Measurements from ENCODE around the gene PRKD2. TPM values are rescaled to one million over a fixed set of nuclear protein-coding genes. Genes with fewer than 3 reads are reported as not detected.

PRKD2 gene
- total RNA-seq, 1 donor from 2014 or later: 142 TPM

DNA sequence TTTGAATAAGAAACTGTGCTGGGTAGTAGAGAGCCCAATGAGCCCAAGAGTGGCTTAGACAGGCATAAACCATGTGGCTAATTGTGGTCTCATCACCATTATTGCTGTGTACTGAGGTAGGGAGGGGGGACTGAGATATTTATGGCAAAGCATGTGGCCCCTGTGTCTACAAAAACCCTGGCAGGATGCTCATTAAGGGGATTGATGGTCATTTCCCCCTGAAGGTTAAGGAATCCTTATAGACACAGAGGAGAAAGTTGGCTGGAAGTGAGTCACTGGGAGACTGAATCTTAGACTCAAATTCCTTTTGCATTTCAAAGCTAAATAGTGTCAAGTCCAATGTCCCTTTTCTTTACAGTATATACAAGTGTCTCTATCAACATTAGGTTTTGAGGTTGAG is 46.1 kb downstream of the PRKD2 start:
- no peak for DNase-seq (ENCODE audit: extremely low read depth, low read depth, low spot score)

DNA sequence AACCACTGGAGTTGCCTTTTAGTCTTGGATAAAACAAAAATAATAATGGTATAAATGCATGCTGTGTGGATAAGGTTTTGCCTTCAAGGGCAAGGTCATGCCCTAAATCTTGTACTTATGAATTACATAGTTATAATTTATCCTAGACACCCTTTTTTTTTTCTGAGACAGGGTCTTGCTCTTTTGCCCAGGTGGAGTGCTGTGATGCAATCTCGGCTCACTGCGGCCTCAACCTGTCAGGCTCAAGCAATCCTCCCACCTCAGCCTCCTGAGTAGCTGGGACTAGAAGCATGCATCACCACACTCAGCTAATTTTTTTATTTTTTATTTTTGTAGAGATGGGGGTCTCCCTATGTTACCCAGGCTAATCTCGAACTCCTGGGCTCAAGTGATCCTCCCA is 48.3 kb downstream of the PRKD2 start:
- no peak for DNase-seq (ENCODE audit: extremely low read depth, low read depth, low spot score)

DNA sequence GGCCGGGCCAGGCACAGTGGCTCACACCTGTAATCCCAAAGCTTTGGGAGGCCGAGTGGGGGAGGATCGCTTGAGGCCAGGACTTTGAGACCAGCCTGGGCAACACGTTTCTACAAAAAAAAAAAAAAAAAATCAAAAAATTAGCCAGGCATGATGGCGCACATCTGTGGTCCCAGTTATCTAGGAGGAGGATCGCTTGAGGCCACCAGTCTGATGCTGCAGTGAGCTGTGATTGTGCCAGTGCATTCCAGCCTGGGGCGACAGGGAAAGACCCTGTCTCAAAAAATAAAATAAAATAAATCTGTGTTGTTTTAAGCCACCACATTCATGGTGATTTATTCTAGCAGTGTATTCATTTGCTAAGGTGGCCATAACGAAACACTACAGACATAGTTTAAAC is 51.8 kb downstream of the PRKD2 start:
- DNase-seq (ENCODE audit: extremely low read depth, low read depth, low spot score): no peak

DNA sequence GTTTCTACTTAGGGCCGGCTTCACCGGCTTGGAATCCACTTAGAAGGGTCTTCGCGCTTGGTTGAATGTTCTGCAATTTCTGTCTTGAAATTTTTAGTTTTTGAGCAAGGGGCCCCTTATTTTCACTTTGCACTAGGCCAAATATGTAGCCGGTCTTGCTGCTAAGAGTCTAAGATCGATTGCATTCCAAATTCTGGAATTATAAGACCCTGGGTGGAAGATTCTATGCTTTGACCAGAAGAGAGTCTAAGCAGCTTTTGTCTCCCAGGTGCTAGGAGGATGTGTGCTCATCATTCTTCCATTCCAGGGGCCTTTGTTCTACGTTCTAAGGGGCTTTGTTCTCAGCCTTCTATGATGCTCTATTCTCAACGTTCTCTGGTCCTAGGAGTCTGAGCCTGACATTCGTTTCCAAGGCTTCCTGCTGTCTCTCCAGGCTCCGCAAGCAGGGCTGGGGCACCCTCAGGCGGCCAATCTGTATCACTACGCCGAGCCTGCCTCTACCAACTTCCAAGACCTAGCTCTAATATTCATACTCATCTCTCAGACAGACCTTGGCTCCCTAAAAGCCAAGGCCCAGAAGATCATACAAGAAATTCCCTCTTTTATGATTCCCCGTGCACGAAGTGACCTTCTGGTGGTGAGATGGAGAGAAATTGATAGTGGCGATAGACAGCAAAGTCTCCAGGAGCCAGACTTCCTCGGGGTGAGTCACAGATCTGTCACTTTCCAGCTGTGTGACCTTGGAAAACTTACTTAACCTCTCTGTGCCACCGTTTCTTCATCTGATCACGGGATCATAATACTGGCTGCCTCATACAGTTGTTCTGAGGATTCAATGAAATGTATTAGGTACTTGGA is 55.0 kb downstream of the PRKD2 start:
- DNase-seq (ENCODE audit: extremely low read depth, low read depth, low spot score): peak; percentile 61

DNA sequence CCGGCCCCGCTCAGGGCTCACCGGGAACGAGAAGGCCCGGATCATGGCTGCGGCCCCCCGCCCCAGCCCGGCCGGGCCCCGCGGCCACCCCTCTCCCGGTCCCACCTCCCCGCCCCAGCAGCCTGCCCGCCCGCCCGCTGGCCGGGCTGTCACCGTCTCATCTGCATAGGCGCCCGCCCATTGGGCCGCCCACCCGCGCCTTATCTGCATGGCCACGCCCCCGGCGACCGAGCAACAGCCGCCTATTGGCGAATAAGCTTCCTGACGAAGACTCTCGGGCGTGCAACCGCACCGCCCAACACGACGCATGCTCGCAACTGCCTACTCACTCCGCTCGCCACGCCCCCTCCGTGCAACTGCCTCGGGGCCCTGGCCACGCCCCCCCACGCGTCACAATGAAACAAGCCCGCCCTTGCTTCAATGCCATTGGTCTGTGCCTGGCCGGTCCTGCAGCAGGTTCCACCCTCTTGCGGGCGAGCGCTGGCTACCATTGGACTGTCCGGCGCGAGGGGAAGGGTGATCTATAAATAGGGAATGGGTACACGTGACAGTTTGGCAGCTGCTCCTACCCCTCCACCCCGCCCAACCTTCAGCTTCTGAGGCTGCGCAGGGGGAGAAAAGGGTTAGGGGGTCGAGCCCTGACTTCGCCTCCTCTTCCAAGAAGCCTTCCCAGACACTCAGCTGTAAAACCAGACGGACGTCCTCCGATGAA is 55.7 kb downstream of the PRKD2 start, which contains the start of gene DACT3:
DACT3 (minus strand) TSS at position 163 of the 712 bp plus-strand sequence; CDS start at position 45, 118 bp downstream.
- DNase-seq (ENCODE audit: extremely low read depth, low read depth, low spot score): peak; percentile 81

DNA sequence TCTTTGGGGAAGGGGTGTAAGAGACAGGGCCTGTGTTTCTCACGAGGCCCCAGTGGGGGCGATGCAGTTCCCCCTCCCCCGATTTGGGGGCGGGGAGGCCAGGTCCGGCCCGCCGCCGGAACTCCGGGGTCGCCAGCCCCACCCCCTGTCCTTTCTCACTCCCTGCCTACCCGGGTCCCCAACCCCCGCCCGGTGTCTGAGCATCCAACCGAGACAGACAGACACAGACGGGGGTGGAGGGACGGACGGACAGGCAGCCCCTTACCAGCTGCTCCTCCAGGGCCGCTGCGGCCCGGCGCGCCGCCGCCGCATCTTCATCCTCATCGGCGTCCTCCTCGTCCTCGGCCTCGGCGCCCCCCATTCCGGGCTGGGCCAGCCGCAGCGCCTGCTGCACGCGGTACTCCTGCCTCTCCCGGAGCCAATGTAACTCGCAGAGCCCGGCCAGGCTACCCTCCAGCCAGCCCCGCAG is 56.3 kb downstream of the PRKD2 start:
- no peak for DNase-seq (ENCODE audit: extremely low read depth, low read depth, low spot score)

DNA sequence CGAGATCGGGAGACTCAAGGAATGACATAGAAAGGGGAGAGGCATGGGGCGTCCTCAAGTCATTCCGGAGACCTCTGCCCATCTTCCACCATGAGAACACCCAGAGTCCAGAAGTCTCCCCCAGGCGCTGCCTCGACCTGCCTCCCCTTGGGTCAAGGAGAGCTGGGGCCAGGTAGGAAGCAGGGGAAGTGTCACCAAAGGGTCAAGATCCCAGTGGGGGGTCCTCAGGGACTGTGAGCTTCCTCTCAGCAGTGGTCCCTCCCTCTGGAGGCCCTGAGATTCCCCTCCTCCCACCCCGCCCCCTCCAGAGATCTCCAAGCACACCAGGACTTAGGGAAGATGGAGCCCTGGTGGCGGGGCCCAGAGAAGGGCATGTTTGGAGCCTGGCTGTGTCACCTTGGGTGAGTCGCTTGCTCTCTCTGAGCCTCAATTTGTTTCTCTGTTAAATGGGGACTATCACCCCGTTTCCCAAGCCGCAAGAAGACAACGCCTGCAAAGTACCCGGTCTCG is 56.9 kb downstream of the PRKD2 start:
- DNase-seq (ENCODE audit: extremely low read depth, low read depth, low spot score): no peak

DNA sequence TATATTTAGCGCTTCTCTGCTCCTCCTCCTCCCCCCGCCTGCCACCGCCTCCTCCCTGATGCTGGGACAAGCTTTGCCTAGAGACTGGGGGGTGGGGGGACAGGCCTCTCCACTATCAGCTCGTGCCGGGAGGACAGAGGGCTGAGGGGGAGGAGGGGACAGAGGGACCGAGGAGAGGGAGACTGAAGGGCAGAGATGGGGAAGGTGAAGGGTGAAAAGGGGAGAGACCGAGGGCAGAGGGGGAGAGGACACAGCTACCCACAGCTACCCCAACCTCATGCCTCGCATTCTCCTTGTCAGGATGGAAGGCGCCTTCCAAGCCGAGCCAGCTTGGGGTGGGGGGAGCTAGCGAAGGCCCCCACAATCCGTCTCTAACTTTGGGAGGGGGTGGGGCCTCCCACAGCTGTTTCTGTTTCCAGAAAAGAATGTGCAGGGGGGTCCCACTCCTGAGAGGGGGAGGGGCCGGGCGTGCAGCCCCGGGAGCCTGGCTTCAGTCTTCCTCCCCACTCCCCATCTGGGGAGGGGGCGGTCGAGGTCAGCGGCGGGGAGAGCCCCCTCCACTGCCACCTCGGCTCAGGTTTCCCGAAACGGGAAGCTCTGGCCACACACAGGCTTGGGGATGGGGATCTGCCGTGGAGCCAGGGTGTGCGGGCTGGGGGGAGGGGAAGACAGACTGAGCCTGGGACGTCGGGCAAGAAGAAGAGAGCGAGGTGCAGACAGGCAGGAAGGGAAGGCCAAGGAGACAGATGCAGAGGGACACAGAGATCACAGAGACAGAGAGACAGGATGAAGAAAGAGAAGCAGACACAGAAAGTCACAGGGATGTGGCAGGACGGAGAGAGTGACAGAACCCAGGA is 57.5 kb downstream of the PRKD2 start:
- DNase-seq (ENCODE audit: extremely low read depth, low read depth, low spot score): no peak

DNA sequence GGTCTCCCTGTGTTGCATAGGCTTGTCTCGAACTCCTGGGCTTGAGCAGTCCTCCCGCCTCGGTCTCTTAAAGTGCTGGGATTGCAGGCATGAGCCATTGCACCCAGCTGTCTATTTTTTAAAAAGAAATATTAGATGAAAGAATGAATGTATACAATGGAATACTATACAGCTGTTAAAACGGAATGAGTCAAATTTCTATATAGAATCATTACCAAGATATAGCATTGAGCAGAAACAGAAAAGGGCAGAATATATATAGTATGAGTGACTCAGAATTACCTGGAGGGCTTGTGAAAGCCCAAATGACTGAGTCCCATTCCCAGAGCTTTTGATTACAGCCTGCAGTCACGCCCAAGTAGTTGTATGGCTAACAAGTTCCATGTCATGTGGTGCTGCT is 60.4 kb downstream of the PRKD2 start:
- no peak for DNase-seq (ENCODE audit: extremely low read depth, low read depth, low spot score)

DNA sequence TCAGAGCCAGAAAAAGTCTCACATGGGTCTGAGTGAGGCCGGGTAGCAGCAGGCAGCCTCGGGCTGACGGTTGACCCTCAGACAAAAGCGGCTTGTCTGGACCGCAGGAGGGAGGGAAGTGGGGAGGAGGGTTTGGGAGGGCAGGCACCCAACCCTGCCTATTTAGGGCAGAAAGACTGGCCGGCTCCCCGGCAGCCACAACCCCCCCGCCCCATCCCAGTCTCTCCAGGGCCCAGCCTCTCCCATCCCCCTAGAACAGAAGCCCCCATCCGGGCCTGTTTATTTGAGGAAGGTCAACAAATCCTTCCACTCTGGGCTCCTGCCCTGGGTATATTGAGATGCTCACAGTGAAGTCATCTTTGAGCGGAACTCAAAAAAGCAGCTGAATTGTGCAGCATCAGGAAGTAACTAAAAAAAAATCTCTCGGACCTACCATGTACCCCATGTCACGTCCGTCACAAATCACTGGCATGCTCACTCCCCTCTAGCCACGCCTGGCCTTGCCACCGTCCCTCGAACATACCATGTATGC is 62.2 kb downstream of the PRKD2 start:
- no peak for DNase-seq (ENCODE audit: extremely low read depth, low read depth, low spot score)

DNA sequence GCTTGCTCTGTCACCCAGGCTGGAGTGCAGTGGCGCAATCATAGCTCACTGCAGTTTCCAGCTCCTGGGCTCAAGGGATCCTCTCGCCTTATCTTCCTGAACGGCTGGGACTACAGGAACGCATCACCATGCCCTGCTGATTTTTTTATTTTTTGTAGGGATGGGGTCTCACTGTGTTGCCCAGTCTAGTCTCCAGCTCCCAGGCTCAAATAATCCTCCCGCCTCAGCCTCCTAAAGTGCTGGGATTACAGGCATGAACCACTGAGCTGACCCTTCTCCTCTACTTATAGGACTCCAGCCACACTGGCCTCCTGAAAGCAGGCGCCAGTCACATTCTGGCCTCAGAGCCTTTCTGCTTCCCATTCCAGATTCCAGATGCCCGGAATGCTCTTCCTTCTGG is 66.5 kb downstream of the PRKD2 start:
- no peak for DNase-seq (ENCODE audit: extremely low read depth, low read depth, low spot score)

DNA sequence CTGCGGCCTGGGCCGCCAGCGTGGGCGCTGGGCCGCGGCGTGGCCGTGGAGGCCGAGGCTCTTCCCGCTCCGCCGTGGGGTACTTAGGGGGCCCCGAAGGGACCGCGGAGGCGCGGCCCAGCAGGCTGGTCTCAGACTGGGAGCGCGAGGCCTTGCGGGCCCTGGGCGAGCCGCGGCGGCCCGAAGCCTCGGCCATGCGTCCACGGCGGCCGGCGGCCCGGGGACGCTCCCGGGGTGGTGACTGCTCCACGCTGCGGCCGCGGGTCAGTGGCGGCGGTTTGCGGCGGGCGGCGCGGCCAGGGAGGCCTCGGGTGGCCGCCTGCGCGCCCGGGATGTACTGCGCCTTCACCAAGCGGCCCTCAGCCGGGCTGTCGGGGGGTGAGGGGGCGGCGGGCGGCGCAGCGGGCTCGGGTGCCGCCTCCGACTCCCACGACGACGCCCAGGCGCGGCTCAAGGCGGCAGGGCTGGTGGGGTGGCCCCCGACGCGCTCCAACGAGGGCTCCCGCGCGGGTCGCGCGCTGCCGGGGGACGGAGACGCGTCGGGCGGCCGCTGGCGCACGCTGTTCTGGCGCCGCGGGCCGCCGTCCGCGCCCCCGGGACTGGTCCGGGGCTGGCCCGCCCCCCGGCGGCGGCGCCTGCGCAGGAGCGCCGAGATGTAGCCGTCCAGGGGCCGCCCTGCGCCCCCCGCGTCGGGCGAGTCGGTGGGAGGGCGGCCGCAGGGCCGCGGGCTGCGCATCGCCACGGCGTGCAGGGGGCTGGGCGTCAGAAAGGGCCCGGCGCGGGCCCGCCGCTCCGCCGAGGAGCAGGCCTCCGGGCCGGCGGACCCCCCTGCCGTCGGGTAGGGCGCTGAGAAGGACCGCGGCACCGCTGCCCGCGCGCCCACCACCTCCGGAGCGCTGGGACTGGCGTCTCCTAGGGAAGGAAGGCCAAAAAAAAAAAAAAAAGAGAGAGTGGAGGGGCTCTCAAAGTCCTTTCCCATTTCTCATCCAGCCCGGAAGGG is 67.7 kb downstream of the PRKD2 start:
- no peak for DNase-seq (ENCODE audit: extremely low read depth, low read depth, low spot score)

DNA sequence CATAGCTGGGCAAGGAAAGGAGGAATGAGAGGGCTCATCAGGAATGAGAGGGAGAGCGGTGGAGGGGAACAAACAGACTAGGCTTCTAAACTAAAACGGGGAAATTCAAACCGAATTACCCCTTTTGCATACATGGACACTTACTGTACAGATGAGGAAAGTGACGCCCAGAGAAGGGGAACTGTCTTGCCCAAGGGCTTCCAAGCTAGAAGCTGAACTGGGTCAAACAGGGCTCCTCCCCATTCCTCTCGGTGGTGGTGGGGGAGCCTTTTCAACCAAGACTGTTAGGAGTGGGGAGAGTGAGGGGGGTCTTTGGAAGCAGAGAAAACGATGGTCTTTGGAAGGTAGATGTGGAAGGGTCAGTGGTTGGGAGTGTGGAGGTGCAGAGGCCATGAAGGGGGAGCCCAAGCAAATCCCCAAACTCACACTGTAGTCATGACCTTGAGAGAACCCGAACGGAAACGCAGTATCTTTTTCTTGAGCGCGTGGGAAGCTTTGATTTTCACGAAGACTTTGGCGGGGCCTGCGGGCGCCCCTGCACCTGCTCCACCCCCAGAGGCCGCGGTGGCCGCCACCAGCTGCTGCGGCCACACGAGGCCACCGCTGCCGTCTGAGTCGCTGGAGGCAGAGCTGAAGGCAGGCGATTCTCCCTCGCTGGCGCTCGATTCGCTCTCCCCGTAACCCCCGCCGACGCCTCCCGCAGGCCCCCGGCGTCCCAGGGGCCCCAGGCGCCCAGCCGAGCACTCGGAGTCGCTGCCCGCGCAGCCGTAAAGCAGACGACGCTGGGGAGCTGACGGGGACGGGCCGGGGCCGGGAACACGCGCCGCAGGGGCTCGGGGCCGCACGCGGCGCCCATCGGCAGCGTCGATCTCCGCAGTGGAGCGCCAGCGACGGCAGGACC is 68.6 kb downstream of the PRKD2 start:
- DNase-seq (ENCODE audit: extremely low read depth, low read depth, low spot score): no peak

DNA sequence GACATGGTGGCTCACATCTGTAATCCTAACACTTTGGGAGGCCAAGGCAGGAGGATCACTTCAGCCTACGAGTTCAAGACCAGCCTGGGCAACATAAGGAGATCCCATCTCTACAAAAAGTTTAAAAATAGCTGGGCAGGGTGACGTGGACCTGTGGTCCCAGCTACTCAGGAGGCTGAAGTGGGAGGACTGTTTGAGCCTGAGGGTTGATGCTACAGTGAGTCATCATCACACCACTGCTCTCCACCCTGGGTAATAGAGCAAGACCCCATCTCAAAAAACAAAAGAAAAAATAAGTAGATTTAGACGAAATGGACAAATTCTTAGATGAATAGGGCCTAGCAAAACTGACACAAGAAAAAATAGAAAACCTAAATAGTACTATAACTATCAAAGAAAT is 70.5 kb downstream of the PRKD2 start:
- no peak for DNase-seq (ENCODE audit: extremely low read depth, low read depth, low spot score)

DNA sequence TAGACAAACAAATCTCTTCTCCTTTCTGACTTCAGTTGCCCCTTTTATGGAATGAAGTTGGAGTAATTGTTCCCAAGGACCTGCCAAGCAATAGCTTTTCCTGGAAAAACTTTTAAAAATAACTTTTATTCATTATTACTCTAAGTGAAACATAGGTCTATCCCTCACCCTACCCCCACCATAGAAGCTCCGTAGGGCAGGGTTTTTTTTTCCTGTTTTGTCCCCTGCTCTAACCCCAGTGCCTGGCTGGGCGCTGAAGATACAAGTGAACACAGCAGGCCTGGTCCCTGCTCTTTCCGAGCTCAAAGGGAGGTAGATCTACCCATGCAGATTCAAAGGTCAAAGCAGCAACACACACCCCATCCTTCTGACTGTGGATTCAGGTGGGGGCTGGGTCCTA is 72.2 kb downstream of the PRKD2 start:
- no peak for DNase-seq (ENCODE audit: extremely low read depth, low read depth, low spot score)

DNA sequence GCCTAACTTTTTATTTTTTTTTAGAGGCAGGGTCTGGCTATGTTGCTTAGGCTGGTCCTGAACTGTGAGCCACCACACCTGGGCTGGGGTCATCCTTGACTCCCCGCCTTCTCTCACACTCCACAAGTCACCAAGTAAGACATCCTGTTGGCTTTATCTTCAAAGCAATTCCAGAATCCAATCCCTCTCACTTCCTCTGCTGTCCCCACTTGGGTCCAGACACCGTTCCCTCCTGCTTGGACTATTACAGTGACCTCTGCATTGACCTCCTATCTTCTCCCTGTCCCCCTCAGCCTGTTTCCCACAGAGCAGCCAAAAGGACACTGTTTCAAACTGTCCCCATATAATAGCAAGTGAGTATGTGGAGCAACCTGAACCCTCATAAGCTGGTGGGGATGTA is 76.3 kb downstream of the PRKD2 start:
- DNase-seq (ENCODE audit: extremely low read depth, low read depth, low spot score): no peak

DNA sequence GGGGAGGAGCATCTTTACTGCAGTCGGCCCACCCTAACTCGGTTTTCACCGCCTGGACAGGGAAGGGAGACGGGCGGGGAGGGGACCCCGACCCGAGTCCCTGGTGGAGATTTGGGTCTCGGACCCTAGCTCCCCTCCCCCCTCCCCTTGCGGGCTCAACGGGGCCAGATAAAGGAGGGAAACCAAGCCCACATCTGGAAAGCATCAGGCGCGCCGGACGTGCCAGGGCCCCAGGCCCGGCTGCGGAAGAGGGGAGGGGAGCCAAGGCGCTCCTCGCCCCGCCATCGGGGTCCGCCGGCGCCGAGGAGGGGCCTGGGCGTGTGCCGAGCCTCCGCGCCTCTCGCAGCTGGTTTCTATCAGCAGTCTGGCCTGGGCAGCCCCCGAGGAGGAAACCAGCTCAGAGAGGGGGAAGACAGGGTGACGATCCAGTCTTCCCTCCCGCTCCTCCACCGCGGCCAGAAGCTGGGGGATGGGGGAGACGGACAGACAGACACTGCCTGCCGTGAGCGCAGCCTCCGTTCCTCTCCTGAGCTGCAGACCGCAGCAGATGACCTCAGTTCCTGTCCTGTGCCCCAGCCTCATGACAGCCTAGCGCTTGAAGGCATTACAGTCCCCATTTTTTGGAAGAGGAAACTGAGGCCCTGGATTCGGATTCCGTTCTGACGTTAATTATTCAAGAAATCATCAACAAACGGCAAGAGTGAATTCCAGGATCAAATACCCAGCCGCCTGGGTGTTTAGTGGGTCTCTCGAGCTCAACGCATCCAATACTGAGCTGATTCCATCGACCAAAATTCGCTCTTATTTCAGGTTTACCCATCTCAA is 77.3 kb downstream of the PRKD2 start:
- DNase-seq (ENCODE audit: extremely low read depth, low read depth, low spot score): no peak

All from glomerular endothelial cell (primary cell).